ENCODE measurements around the gene SUMO1.

GRCh38 chr2:202184557-202184956 lies 53.8 kb downstream of the SUMO1 start:
- TF ChIP-seq CTCF (conservative IDR thresholded peaks at IDR 0.05; ENCODE audit: low read depth, low read length) (no peak), POLR2A (IDR thresholded peaks at IDR 0.05; ENCODE audit: low read depth, low read length) (no peak), USF2 (IDR thresholded peaks at IDR 0.05; ENCODE audit: low read depth, low read length) (no peak), CEBPB (IDR thresholded peaks at IDR 0.05; ENCODE audit: low read depth, low read length) (no peak), MAFK (IDR thresholded peaks at IDR 0.05; ENCODE audit: low read depth, low read length) (no peak), RCOR1 (IDR thresholded peaks at IDR 0.05; ENCODE audit: insufficient replicate concordance, low read length) (no peak), BHLHE40 (IDR thresholded peaks at IDR 0.05; ENCODE audit: low read depth, low read length) (no peak), FOS (IDR thresholded peaks at IDR 0.05; ENCODE audit: low read depth, low read length) (no peak), RFX5 (IDR thresholded peaks at IDR 0.05; ENCODE audit: low read depth, low read length) (no peak)

Data from IMR-90 (cell line).